OCI-LY7 (cell line): Measurements from ENCODE around the gene SYT13. TPM values are rescaled to one million over a fixed set of nuclear protein-coding genes. Genes with fewer than 3 reads are reported as not detected.

Source experiments
- BruUV-seq: library from RNA; stranded (reverse); fragments of 400-500 nt; replicated peaks from 2 replicates; lab custom pipeline; 2021; lab: Mats Ljungman, UMichigan
- CTCF ChIA-PET: fragments of 300-600 bp; sonication (Branson Sonifier 250); formaldehyde crosslinking; loops from one replicate; lab custom pipeline; 2022; ENCODE audit warnings: antibody characterized with exemption; ENCODE audit not compliant: unreplicated experiment; lab: Charles Lee
- POLR2A ChIA-PET: fragments of 300-600 bp; sonication (Branson Sonifier 250); formaldehyde crosslinking; loops from one replicate; lab custom pipeline; 2022; ENCODE audit warnings: antibody characterized with exemption; lab: Charles Lee
- DNase-seq: peaks from one replicate; pipeline ENCODE4 v3.0.0-alpha.2; 2015; ENCODE audit warnings: low spot score
- H2AFZ ChIP-seq: fragments of 200-600 bp; sonication (generic), shearing (Covaris generic); 2 replicates; pipeline ENCODE4 v1.6.1; 2014; ENCODE audit warnings: mild to moderate bottlenecking, antibody characterized with exemption, low read length, moderate library complexity
- H3K27ac ChIP-seq: fragments of 200-600 bp; sonication (generic); 2 replicates; pipeline ENCODE4 v1.5.1; 2014; ENCODE audit warnings: mixed run types, low read depth, mild to moderate bottlenecking, moderate library complexity, low read length, inconsistent platforms; ENCODE audit not compliant: poor library complexity, severe bottlenecking
- H3K36me3 ChIP-seq: fragments of 200-600 bp; sonication (generic); 2 replicates; pipeline ENCODE4 v1.6.1; 2014; ENCODE audit warnings: mild to moderate bottlenecking, antibody characterized with exemption, low read length, moderate library complexity, mixed read lengths; ENCODE audit not compliant: insufficient read depth
- H3K4me1 ChIP-seq: fragments of 200-600 bp; sonication (generic); 2 replicates; pipeline ENCODE4 v1.5.1; 2014; ENCODE audit warnings: mild to moderate bottlenecking, low read length; ENCODE audit not compliant: insufficient read depth, poor library complexity, severe bottlenecking
- H3K4me2 ChIP-seq: fragments of 200-600 bp; sonication (generic); 2 replicates; pipeline ENCODE4 v1.6.1; 2014; ENCODE audit warnings: mild to moderate bottlenecking, low read length
- H3K4me3 ChIP-seq: fragments of 200-600 bp; sonication (generic); 2 replicates; pipeline ENCODE4 v1.5.1; 2014; ENCODE audit warnings: mild to moderate bottlenecking, low read depth, low read length; ENCODE audit not compliant: poor library complexity, severe bottlenecking
- H3K79me2 ChIP-seq: fragments of 200-600 bp; sonication (generic); 2 replicates; pipeline ENCODE4 v1.6.1; 2016; ENCODE audit warnings: low read depth, mild to moderate bottlenecking, low read length, moderate library complexity, mixed read lengths; ENCODE audit not compliant: insufficient read depth
- H3K9me2 ChIP-seq: fragments of 200-600 bp; sonication (generic); 2 replicates; pipeline ENCODE4 v1.6.1; 2016; ENCODE audit warnings: mild to moderate bottlenecking, low read length, mixed read lengths; ENCODE audit not compliant: insufficient read depth
- H3K9me3 ChIP-seq: fragments of 200-600 bp; sonication (generic); 2 replicates; pipeline ENCODE4 v1.6.1; 2014; ENCODE audit warnings: mild to moderate bottlenecking, mixed run types, low read length, mixed read lengths
- H4K20me1 ChIP-seq: fragments of 200-600 bp; sonication (generic); 2 replicates; pipeline ENCODE4 v1.6.1; 2014; ENCODE audit warnings: mild to moderate bottlenecking, antibody characterized with exemption, low read length, moderate library complexity, mixed read lengths; ENCODE audit not compliant: insufficient read depth
- CTCF ChIP-seq: fragments of 200-600 bp; sonication (generic); conservative IDR thresholded peaks from 2 replicates; pipeline ENCODE4 v1.5.1; 2014; ENCODE audit warnings: mild to moderate bottlenecking, antibody characterized with exemption, low read length, moderate library complexity, mixed read lengths
- EZH2phosphoT487 ChIP-seq: fragments of 200-600 bp; sonication (generic); IDR thresholded peaks from 2 replicates; pipeline ENCODE4 v1.6.1; 2018; ENCODE audit warnings: low read depth, borderline replicate concordance, mild to moderate bottlenecking, mixed run types, antibody characterized with exemption, low read length, moderate library complexity, mixed read lengths
- intact Hi-C: fragments of 100-400 bp; cut with micrococcal nuclease; formaldehyde crosslinking; loops from one replicate; pipeline ENCODE4 v1.10.0; 2022; ENCODE audit not compliant: unreplicated experiment
- total RNA-seq, 2 experiments: library from RNA; depleted of rRNA in 1 of 2; stranded (reverse); fragments of >200 nt in 1 of 2; shearing (Covaris generic) in 1 of 2; gene quantifications; 2 replicates each; pipeline ENCODE4 v1.2.3, GENCODE V29; 2014 to 2022

The SYT13 gene
- total RNA-seq, 2 experiments from 2014 or later, result not detected

DNA sequence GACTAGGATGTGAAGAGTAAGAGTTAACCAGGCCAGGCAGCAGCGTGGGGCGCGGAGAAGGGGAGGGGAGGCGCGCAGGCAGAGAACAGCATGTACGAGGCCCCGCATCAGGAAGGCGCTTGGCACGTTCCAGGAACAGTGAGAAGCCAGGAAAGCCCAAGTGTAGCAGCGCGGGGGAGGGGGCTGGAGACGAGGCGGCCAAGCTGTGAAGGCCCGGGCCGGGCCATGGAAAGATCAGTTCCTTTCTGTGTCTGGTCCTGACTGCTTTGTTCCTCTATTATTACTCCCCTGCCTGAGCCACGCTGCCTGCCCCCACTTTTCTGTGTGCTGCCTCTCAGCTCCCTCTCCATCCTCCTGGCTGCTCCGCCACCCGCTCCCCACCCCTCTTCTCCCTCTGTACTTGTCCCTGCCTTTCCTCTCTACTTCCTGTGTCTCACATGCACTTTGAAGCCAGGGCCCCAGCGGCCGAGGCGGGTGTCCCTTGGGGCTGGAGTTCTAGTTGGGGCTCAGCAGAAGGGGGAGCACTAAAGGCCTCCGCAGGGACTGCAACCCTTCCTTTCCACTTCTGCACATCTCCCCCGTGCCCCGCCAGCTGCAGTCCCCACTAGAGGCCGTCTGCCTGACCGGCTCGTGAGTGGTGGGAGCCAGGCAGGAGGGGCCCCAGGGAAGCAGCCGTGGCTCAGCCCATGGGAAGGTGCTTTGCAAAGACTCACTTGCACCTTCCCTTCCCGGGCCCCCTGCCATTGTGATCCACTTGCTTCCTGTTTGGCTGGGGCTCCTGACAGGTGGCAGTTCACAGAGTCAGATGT is 76.0 kb downstream of the SYT13 start:
- CTCF ChIA-PET, result no interaction called here
- no TSS peak for BruUV-seq

GRCh38 chr11:45209000-45209879 is 76.9 kb downstream of the SYT13 start:
- no peaks in the 10 kb centered on the region for H3K9me3 ChIP-seq
- no peaks in the 10 kb centered on the region for H4K20me1 ChIP-seq
- POLR2A ChIA-PET, result interaction anchor here (0.7 kb wide), 1 partner anchor 556 kb away, joined by 3 read pairs; no protein-coding TSS in a partner anchor
- H3K27ac ChIP-seq, result no peak overlapping the region
- TF ChIP-seq EZH2phosphoT487, result no peak
- no peak for TF ChIP-seq CTCF
- CTCF ChIA-PET, result no interaction called here
- no peaks in the 10 kb centered on the region for H3K9me2 ChIP-seq
- DNase-seq, result no peak
- no peak overlapping the region for H2AFZ ChIP-seq
- H3K79me2 ChIP-seq, result no peaks in the 10 kb centered on the region
- H3K4me1 ChIP-seq, result no peaks in the 10 kb centered on the region
- no peaks in the 10 kb centered on the region for H3K36me3 ChIP-seq
- no peak overlapping the region for H3K4me2 ChIP-seq
- intact Hi-C loops, result no loop called here
- H3K4me3 ChIP-seq, result no peak overlapping the region
- no TSS peak for BruUV-seq

More for the DNA sequence above, 76.0 kb downstream of the SYT13 start:
- Histone ChIP-seq H3K9me3 (no peaks in the 10 kb centered on the region), H3K4me1 (no peaks in the 10 kb centered on the region), H3K36me3 (no peaks in the 10 kb centered on the region), H3K9me2 (no peaks in the 10 kb centered on the region), H3K4me2 (no peak overlapping the region), H3K79me2 (no peaks in the 10 kb centered on the region), H2AFZ (no peak overlapping the region), H4K20me1 (no peaks in the 10 kb centered on the region), H3K4me3 (no peak overlapping the region), H3K27ac (no peak overlapping the region)
- POLR2A ChIA-PET, result interaction anchor here (0.7 kb wide), 1 partner anchor 557 kb away, joined by 3 read pairs; no protein-coding TSS in a partner anchor
- DNase-seq, result no peak
- TF ChIP-seq EZH2phosphoT487 (no peak), CTCF (no peak)
- intact Hi-C loops, result no loop called here
